ENCODE results near the gene MAML2.

DNA sequence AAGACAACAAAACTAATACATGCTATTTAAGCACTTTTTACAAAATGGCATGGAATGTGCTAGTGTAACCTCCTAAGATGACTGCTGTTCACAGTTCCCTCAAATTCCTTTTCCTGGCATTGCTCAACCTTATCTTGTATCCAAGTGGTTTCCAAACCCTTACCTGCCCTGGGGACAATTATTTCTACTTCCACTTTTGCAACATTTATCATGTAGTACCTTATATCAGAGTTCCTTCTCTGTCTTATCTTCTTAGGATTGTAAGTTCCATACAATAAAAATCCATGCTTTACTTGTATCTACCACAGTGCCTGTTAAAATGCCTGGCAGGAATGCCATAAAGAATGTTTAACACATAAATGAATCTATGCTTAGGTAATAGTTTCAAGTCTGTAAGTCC is 309.9 kb downstream of the MAML2 start:
- TF ChIP-seq, protein P1, sequence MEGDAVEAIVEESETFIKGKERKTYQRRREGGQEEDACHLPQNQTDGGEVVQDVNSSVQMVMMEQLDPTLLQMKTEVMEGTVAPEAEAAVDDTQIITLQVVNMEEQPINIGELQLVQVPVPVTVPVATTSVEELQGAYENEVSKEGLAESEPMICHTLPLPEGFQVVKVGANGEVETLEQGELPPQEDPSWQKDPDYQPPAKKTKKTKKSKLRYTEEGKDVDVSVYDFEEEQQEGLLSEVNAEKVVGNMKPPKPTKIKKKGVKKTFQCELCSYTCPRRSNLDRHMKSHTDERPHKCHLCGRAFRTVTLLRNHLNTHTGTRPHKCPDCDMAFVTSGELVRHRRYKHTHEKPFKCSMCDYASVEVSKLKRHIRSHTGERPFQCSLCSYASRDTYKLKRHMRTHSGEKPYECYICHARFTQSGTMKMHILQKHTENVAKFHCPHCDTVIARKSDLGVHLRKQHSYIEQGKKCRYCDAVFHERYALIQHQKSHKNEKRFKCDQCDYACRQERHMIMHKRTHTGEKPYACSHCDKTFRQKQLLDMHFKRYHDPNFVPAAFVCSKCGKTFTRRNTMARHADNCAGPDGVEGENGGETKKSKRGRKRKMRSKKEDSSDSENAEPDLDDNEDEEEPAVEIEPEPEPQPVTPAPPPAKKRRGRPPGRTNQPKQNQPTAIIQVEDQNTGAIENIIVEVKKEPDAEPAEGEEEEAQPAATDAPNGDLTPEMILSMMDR (IDR thresholded peaks at IDR 0.05), result no peak
- no peak for TF ChIP-seq POLR2A (IDR thresholded peaks at IDR 0.05)
